AG09309 (cell line): ENCODE results near the gene MAP2K3.

Experiments
- DNase-seq: peaks from one replicate; pipeline ENCODE4 v3.0.0-alpha.2; 2010; ENCODE audit warnings: low read depth
- H3K4me3 ChIP-seq: 2 replicates; pipeline ENCODE4 v1.5.1; 2011; ENCODE audit warnings: mild to moderate bottlenecking, low read depth, low read length, moderate library complexity; ENCODE audit not compliant: control insufficient read depth
- CTCF ChIP-seq: IDR thresholded peaks from 2 replicates; pipeline ENCODE4 v1.5.1; 2011; ENCODE audit warnings: mild to moderate bottlenecking, low read depth, low read length, inconsistent platforms; ENCODE audit not compliant: insufficient read depth, control insufficient read depth; ENCODE audit errors: missing control alignments

Gene MAP2K3

GRCh38 chr17:21277332-21277731 lies 7.2 kb upstream of the MAP2K3 start:
- no peak for TF ChIP-seq CTCF
- H3K4me3 ChIP-seq: no peak overlapping the region
- no peak for DNase-seq

- TF ChIP-seq CTCF: no peak
- H3K4me3 ChIP-seq: no peak overlapping the region
- DNase-seq: no peak
Observed at GRCh38 chr17:21278450-21279197, 5.9 kb upstream of the MAP2K3 start.

GRCh38 chr17:21279198-21279535 lies 5.3 kb upstream of the MAP2K3 start:
- no peak for DNase-seq

GRCh38 chr17:21279582-21279981 lies 4.9 kb upstream of the MAP2K3 start:
- H3K4me3 ChIP-seq: no peak overlapping the region
- TF ChIP-seq CTCF: no peak
- DNase-seq: no peak

More at GRCh38 chr17:21279198-21279535, 5.3 kb upstream of the MAP2K3 start:
- no peak overlapping the region for H3K4me3 ChIP-seq
- TF ChIP-seq CTCF: no peak

- no peak overlapping the region for H3K4me3 ChIP-seq
- DNase-seq: no peak
- TF ChIP-seq CTCF: peak; percentile 99
Observed at GRCh38 chr17:21280081-21280518, 4.4 kb upstream of the MAP2K3 start.

GRCh38 chr17:21282231-21282630 lies 2.3 kb upstream of the MAP2K3 start:
- DNase-seq: peak; percentile 92
- no peak overlapping the region for H3K4me3 ChIP-seq
- no peak for TF ChIP-seq CTCF

GRCh38 chr17:21282850-21283249 lies 1.7 kb upstream of the MAP2K3 start:
- TF ChIP-seq CTCF: no peak
- no peak overlapping the region for H3K4me3 ChIP-seq
- no peak for DNase-seq
